Adrenal gland (tissue), 12 donors: ENCODE data around the gene TAGLN. TPM values are rescaled to one million over a fixed set of nuclear protein-coding genes. Genes with fewer than 3 reads are reported as not detected.

Source experiments
- DNase-seq, 7 donors: peaks; one replicate each; pipeline ENCODE4 v3.0.0-alpha.2; 2019 to 2020
- H3K27ac ChIP-seq, 5 donors: fragments of 200-600 bp; sonication (generic) in 4 of 5; 1 replicate in 3 of 5; 2 replicates in 2 of 5; pipeline versions ENCODE4 v1.5.1 to v1.8.0; 2016 to 2020; ENCODE audit warnings: mild to moderate bottlenecking in 1 of 5
- H3K27me3 ChIP-seq: fragments of 200-600 bp; 2 replicates; pipeline ENCODE4 v1.8.0; 2021
- H3K36me3 ChIP-seq, 2 donors: fragments of 200-600 bp; replicated peaks in 1 of 2; 1 replicate in 1 of 2; 2 replicates in 1 of 2; pipeline versions ENCODE4 v1.5.1 to v1.8.0; 2018 to 2022
- H3K4me1 ChIP-seq, 2 donors: fragments of 200-600 bp; replicated peaks in 1 of 2; 1 replicate in 1 of 2; 2 replicates in 1 of 2; pipeline versions ENCODE4 v1.5.1 to v1.8.0; 2018 to 2021
- H3K4me3 ChIP-seq, 4 donors: fragments of 200-600 bp; sonication (generic) in 3 of 4; one replicate each; pipeline ENCODE4 v1.5.1; 2016 to 2018
- H3K9me3 ChIP-seq, 3 donors: fragments of 200-600 bp; sonication (generic) in 1 of 3; replicated peaks in 1 of 3; 1 replicate in 2 of 3; 2 replicates in 1 of 3; pipeline versions ENCODE4 v1.5.1 to v1.8.0; 2016 to 2021
- POLR2A ChIP-seq, 2 donors: fragments of 450-650 bp; IDR thresholded peaks; one replicate each; pipeline ENCODE4 v1.6.1; 2017; ENCODE audit warnings: antibody characterized with exemption in 2 of 2, mild to moderate bottlenecking in 2 of 2, moderate library complexity in 1 of 2
- WGBS, 4 donors: extraction: QIAGEN DNeasy Blood & Tissue Kit in 2 of 4; methylation state at CpG; one replicate each; pipeline versions ENCODE4 v1.1.5 to v1.1.7; 2013 to 2017; 5-methylcytosine and 5-hydroxymethylcytosine counted together
- intact Hi-C, 2 donors: fragments of 100-400 bp; cut with DNase I; formaldehyde crosslinking; loops; one replicate each; pipeline versions ENCODE4 v1.14.1 to v1.15.0; 2022 to 2023
- polyA plus RNA-seq, 3 donors: library from polyadenylated mRNA; stranded (reverse); fragments of 200-250 nt in 2 of 3; fragments of 350-450 nt in 1 of 3; fragmentation: Illumina TruSeq in 1 of 3; extraction: RNeasy Lipid Tissue Mini Kit (QIAGEN cat#74804) in 1 of 3; gene quantifications; one replicate each; pipeline ENCODE4 v1.2.3, GENCODE V29; 2013 to 2014
- total RNA-seq, 9 donors: library from RNA; depleted of rRNA in 4 of 9; stranded (reverse); fragments of >200 nt in 4 of 9; fragments of 120-200 nt in 1 of 9; fragmentation: NEBNext Ultra II Directional in 1 of 9; extraction: Animal tissue kit (Norgen Biotek cat#: 25700) in 1 of 9; gene quantifications; one replicate each; pipeline versions ENCODE4 v1.1.0 to v1.2.4, GENCODE V29; 2013 to 2023
- TF ChIP-seq, protein P1 (sequence below), 6 experiments: fragments of 450-650 bp in 4 of 6; fragments of 200-600 bp in 2 of 6; sonication (generic) in 1 of 6; IDR thresholded peaks; 1 replicate in 5 of 6; 2 replicates in 1 of 6; pipeline versions ENCODE4 v1.5.1 to v1.8.0; 2016 to 2021; ENCODE audit warnings: antibody characterized with exemption in 6 of 6, mild to moderate bottlenecking in 2 of 6, moderate library complexity in 1 of 6
- donor health status: healthy with polysubstance abuse.
- donor health status: Bipolar disorder and iron deficiency.
- donor health status: DM: yes; HTN: yes; CAD: no.
- donor health status: DM: no; HTN: no; CAD: no.
- donor health status: DM: no; HTN: no; CAD: no.
- donor health status: DM: yes; HTN: yes; CAD: no.

The TAGLN gene
- total and polyA plus RNA-seq, 12 donors = 37.1 to 1,290 (median 739) TPM

DNA sequence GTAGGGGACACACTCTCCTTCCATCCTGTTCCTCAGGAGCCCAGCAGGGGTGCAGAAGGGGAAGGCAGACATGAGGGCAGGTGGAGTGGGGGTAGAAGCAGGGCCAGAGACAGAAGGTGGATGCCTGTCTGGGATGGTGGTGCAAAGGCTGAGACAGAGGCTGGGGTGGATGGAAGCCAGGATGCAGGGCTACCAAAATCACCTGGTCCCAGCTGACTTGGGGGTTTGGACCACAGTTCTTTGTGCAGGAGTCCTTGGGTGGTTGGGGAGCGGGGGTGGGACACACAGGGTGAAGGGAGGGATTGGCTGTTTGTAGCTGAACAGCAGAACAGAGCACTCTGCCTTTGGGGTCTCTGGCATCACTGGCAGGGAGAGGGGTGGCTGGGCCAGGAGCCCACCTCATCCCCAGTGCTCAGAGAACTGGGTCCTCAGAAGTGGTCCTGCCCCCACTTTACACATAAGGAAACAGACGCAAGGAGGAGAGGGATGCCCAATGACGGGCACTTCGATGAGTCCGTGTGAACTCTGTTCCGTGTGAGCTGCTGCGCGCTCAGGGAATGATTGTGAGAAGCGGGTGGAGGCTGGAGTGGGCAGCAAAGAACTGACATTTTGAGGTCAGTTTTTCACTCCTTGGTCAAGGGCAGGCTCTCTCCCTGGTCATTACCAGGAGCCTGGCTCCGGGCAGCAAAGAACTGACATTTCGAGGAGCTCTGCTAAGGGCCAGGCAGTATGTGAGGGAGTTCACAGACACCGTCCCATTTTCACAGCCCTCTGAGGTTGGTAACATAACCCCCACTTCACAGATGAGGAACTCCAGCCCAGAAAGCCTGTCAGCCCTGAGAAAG, 1.9 kb downstream of the TAGLN start:
- intact Hi-C loops = no loop called here
- peak overlapping the region in 4 of 5 donors; percentile 48 to 92 (median 77) for H3K27ac ChIP-seq
- no peak for TF ChIP-seq POLR2A (IDR thresholded peaks at IDR 0.05)
- TF ChIP-seq, protein P1, sequence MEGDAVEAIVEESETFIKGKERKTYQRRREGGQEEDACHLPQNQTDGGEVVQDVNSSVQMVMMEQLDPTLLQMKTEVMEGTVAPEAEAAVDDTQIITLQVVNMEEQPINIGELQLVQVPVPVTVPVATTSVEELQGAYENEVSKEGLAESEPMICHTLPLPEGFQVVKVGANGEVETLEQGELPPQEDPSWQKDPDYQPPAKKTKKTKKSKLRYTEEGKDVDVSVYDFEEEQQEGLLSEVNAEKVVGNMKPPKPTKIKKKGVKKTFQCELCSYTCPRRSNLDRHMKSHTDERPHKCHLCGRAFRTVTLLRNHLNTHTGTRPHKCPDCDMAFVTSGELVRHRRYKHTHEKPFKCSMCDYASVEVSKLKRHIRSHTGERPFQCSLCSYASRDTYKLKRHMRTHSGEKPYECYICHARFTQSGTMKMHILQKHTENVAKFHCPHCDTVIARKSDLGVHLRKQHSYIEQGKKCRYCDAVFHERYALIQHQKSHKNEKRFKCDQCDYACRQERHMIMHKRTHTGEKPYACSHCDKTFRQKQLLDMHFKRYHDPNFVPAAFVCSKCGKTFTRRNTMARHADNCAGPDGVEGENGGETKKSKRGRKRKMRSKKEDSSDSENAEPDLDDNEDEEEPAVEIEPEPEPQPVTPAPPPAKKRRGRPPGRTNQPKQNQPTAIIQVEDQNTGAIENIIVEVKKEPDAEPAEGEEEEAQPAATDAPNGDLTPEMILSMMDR (IDR thresholded peaks at IDR 0.05) = no peak
- H3K4me3 ChIP-seq = peak overlapping the region in 1 of 4 donors; percentile 47
- 44 to 64% (median 47%) methylated on average over 12 of the region's 12 CpGs for WGBS, 4 donors
- no peaks in the 10 kb centered on the region for H3K27me3 ChIP-seq
- H3K9me3 ChIP-seq = no peaks in the 10 kb centered on the region
- H3K4me1 ChIP-seq = peaks cover 16 to 22% of the 10 kb centered on the region in 2 donors
- peaks cover 0 to 41% of the 10 kb centered on the region in 2 donors for H3K36me3 ChIP-seq
- no peak for DNase-seq

DNA sequence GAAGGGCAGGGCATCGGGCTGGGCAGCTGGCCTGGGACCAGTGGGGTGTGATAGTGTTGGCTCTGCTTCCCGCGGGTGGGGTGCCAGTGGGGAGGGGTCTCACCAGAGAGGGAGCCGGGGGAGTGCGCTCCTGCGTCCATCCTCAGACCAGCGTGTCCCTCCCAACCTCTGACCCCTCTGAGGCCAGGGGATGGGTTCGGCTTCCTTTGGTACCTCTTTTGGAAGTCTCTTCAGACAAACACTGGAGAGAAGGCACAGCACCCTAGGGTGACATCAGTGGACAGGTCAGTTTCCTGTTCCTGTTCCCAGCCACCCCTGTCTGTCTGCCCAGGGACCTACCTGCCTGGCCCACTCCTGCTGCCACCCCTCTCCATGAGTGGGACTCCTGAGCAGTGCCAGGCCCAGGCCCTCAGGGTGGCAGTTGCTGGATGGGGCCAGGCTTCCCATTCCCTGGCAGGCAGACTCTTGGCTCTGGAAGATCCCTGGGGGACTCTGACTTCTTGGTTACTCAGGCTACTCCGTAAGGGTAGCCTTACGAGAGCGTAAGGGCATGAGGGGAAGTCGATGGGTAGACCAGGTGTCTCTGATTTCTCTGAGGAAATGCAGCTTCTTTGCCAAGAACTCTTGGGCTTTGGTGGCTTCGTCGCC, 2.6 kb downstream of the TAGLN start:
- TF ChIP-seq POLR2A (IDR thresholded peaks at IDR 0.05) = no peak
- TF ChIP-seq, protein P1 (IDR thresholded peaks at IDR 0.05) = no peak
- intact Hi-C loops = no loop called here
- H3K9me3 ChIP-seq = no peaks in the 10 kb centered on the region

DNA sequence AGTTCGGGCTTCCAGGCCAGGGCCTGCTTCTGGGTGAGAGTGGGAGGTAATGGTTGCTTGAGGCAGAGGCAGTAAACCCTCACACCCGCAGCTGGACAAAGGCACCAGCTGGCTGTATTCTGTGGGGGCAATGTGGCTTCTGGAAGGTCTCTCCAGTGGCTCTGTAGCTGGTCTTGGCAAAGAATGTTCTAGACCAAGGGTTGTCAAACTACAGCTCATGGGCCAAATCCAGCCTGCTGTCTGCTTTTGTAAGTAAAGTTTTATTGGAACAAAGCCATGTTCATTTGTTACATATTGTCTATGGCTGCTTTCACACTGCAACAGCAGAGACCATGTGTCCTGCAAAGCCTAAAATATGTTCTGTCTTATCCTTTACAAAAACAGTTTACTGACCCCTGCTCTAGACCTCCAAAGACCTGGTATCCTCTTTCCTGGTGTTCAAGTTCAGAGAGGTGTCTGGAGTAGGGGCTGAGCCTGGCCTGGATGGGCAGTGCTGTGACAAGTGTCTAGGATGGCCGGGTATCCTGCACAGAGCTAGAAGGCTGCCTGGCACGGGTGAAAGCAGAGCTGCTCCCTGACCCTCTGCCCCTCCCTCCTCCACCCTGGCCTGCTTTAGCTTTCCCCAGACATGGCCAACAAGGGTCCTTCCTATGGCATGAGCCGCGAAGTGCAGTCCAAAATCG, 3.4 kb downstream of the TAGLN start:
- no peaks in the 10 kb centered on the region for H3K9me3 ChIP-seq
- intact Hi-C loops = no loop called here
- DNase-seq = no peak
- H3K36me3 ChIP-seq = peaks cover 0 to 38% of the 10 kb centered on the region in 2 donors
- WGBS, 4 donors = 83 to 89% (median 86%) methylated on average over 5 to 7 of the region's 7 CpGs
- no peaks in the 10 kb centered on the region for H3K27me3 ChIP-seq
- H3K4me1 ChIP-seq = peaks cover 16 to 22% of the 10 kb centered on the region in 2 donors
- H3K27ac ChIP-seq = peak overlapping the region in 4 of 5 donors; percentile 57 to 92 (median 74)
- TF ChIP-seq POLR2A (IDR thresholded peaks at IDR 0.05) = no peak
- TF ChIP-seq, protein P1 (IDR thresholded peaks at IDR 0.05) = no peak
- peak overlapping the region in 1 of 4 donors; percentile 47 for H3K4me3 ChIP-seq

More for the DNA sequence above, 2.6 kb downstream of the TAGLN start:
- WGBS, 4 donors = 50 to 72% (median 63%) methylated on average over 2 to 14 of the region's 14 CpGs
- Histone ChIP-seq H3K4me3 (peak overlapping the region in 1 of 4 donors; percentile 47), H3K27me3 (no peaks in the 10 kb centered on the region), H3K36me3 (peaks cover 0 to 38% of the 10 kb centered on the region in 2 donors), H3K27ac (peak overlapping the region in 4 of 5 donors; percentile 33 to 92 (median 77)), H3K4me1 (peaks cover 16 to 22% of the 10 kb centered on the region in 2 donors)
- DNase-seq = no peak

DNA sequence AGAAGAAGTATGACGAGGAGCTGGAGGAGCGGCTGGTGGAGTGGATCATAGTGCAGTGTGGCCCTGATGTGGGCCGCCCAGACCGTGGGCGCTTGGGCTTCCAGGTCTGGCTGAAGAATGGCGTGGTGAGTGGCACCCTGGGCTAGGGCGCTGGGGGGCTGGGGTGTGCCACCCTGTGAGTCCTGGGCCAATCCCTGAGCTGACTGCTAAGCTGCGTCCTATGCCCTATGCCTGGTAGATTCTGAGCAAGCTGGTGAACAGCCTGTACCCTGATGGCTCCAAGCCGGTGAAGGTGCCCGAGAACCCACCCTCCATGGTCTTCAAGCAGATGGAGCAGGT, 3.9 kb downstream of the TAGLN start:
- Histone ChIP-seq H3K27ac (peak overlapping the region in 4 of 5 donors; percentile 57 to 92 (median 74)), H3K27me3 (no peaks in the 10 kb centered on the region), H3K36me3 (peaks cover 0 to 38% of the 10 kb centered on the region in 2 donors), H3K4me3 (peak overlapping the region in 1 of 4 donors; percentile 24), H3K9me3 (no peaks in the 10 kb centered on the region), H3K4me1 (peaks cover 16 to 22% of the 10 kb centered on the region in 2 donors)
- no peak for TF ChIP-seq POLR2A (IDR thresholded peaks at IDR 0.05)
- TF ChIP-seq, protein P1 (IDR thresholded peaks at IDR 0.05) = no peak
- intact Hi-C loops = no loop called here
- no peak for DNase-seq
- 88 to 96% (median 92%) methylated on average over 8 to 10 of the region's 10 CpGs for WGBS, 4 donors
